HG03565 (cell line): Measurements from ENCODE around the gene TMEM52.
"Not testable (repeated sequence)": the region's sequence is repeated elsewhere in the genome, so short reads cannot be mapped to it uniquely, and the experiment has no call there.

Experiments used
- ATAC-seq: cut with Tn5 transposase; IDR thresholded peaks from one replicate; pipeline ENCODE4 v1.9.1; 2021; ENCODE audit warnings: mild to moderate bottlenecking, moderate library complexity; ENCODE audit not compliant: unreplicated experiment

Gene TMEM52

DNA sequence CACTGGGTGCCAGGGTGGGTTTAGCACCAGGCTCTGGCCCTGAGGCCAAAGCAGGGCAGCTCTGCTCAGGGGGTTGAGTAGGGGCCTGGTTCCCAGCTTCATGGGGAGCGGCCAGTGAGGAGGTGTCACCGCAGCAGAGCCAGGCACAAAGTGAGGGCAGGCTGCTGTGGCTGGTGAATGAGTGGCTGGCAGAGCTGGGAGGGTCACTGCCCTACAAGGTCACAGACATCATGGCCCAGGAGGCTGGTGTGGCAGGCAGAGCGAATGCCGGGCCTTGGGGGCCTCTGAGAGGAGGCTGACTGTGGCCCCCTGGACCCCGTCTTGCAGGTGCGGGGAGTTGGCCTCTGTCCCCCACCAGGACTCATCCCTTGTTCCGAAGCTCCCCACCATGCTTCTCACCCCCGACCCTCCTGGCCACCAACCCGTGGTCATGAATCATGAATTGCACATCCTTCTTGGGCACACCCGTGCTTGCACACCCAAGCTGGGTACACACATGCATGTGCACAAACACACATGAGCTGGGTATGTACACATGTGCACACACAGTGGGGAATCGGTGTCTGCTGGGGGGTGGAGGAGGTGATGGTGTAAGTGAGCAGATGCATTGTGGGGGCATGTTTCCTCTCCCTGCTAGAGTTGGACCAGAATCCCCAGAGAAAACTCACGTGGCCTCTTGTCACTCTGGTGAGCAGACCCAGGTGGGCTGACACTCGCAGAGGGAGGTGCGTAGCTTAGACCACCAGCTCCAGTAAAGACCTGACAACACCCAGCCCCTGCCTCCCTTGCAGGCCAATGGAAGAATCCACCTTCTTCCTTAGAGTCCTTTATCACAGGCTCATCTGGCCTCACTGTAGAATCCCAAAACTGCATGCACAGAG lies 23.4 kb downstream of the TMEM52 start:
- no peak for ATAC-seq

DNA sequence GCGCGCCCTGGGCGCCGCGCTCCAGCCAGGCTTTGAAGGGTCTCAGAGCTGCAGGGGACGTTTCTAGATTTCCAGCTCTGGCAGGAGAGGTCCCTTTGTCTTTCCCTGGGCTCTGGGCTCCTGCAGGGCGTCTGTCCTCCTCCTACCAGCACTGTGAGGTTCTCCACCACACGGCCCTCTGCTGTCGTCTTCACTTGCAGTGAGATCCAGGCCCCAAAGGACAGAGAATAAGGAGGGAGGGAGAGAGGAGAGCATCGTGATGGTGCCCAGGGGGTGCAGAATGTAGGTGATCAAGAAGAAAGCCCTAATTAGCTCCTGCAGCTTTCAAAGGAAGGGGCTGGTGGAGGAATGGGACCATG lies 24.0 kb downstream of the TMEM52 start:
- ATAC-seq = no peak

DNA sequence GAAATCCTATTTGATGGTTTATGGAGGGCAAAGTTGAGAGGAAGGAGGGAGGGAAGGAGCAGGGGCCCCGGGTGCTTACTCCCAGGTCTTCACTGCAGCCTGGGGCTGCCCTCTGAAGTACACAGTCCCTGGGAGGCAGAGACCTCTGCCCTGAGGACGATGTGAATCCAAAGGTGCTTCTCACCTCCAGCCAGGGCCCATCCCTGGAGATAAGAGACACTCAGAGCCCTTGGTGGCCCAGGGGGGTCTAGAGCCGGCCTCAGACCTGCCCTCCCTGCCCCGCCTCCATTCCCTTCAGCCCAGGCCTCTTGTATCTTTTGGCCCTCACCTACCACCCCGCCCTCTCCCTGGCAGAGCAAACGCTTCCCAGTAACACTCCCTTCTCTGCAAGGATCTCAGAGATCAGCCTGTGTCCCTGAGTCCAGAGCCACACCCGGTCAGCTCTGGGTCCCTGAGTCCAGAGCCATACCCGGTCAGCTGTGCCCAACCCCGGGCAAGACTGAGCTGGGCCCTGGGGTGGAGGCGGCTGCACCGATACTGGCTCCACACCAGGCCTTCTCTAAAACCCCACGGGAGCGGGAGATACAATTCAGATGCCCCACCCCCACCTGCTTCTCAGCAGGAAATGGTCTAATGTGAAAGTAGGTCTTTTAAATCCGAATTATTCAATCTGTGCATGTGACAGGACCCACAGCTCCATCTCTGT lies 24.6 kb downstream of the TMEM52 start:
- ATAC-seq = no peak

DNA sequence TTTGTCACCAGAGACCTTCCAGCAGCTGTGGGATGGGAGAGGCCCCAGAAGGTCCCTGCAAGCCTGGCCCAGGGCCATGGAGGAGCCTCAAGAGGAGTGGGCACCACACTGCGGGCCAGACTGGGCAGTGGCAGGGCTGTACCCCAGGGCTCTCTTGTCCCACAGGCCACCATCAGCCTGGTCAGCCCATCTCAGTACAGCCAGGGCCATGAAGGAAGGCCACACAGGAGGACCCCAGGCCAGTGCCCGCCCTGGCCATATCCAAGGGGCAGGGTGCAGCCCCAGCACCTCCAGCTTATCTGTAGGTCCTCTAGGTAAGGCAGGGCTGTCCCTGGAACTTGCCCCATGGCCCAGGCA lies 25.1 kb downstream of the TMEM52 start:
- no peak for ATAC-seq

DNA sequence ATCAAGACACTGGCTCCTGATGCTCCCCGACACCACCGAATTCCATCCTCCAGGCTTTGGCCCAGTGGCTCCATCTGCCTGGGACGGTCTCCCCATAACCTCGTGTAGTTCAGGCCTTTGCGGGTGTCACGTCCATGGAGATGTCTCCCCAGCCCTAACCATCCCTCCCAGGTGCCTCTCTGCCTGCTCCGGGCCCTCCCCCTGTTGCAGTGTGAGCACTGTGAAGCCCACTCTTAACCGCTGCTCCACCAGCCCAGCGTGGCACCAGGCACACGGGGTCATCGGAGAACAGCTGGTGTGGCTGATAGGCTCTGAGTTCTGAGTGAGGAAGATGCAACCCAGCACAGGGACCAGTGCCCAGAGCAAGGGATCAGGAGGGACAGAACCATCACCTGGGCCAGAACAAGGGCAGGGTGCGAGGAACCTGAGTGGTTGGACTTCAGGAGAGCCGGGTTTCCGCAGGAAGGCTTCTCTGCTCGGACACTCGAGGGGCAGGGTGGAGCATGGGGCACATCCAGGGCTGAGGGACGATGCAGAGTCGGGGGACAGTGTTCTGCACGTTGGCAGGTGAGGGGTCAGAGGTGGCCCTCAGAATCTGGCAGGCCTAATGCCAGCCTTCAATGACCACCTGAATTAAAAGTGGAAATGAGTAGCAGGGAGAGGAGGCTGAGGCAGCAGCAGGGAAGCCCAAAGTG lies 25.6 kb downstream of the TMEM52 start:
- no peak for ATAC-seq

DNA sequence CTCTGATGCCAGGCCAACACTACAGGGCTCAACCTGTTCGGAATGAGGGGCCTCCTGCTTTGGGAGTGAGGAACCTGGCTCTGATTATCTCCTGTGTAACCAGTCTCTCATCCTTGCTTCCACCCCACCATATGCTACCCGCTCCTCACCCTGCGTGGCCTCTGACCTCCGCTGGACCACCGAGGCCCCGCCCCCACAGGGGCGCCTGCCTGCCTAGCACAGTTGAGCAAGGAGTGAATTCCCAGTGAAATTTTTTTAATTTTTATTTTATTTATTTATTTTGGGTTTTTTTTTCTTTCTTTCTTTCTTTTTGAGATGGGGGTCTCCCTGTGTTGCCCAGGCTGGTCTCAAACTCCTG lies 26.3 kb downstream of the TMEM52 start:
- ATAC-seq = no peak

DNA sequence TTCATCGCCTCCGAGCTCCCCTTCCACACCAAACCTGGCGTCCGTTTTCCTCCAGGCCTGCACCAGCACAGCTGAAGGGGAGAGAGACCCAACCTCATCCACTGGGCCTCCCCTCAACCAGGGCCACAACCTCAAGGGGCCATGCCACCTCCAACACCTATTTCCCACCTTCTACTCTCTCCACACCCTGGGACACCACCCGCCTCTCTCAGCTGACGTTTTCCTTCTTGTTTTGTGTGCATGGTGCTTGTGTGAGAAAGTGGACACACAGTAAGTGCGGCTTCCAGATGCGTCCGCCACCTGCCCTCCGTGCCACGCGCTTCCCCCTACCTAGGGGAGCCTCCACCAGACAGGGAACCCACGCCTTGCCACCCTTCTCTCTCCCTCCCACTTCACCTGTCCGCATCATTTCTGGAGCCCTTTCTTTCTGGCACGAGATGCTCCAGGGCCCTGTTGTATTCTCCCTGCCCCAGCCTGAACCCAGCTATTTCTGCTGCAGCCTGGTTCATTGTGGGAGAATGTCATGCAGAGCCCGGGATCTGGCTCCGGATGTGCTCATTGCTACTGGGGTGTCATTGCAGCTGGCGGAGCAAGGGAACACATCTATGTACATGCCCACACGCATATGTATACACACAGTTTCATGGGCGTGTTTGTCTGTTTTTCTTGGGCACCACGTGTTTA lies 26.9 kb downstream of the TMEM52 start:
- ATAC-seq = no peak

DNA sequence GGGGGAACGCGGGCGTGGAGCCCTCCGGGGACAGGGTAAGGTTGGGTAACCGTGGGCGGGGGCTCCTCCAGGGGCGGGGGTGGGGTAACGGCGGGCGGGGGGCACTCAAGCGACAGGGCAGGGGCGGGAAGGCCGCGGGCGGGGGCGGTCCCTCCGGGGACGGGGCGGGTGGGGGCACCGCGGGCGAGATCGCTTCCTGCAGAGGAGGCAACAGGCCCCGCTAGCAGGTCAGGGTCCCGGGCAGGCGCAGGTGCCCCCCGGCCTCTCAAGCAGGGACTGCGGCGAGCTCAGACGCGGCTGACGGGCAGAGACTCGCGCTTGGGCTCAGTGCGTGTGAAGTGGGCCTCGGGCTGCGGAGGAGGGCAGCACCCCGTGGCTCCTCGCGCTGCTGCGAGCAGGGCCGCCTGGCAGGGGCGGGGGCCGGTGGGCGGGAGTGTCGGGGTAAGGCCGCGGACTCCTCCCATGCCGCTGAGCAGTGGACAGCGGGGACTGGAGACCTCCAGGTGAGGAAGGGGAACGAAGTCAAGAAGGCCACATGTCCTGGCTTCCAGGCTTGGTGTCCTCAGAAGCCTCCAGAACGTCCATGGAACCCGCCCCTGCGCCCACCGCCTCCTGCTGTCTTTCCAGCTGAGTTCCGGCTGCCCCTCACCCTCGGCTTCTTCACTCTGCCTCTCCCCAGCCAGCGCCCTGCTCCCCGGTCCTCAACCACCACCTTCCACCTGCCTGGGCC lies 27.6 kb downstream of the TMEM52 start:
- no peak for ATAC-seq

DNA sequence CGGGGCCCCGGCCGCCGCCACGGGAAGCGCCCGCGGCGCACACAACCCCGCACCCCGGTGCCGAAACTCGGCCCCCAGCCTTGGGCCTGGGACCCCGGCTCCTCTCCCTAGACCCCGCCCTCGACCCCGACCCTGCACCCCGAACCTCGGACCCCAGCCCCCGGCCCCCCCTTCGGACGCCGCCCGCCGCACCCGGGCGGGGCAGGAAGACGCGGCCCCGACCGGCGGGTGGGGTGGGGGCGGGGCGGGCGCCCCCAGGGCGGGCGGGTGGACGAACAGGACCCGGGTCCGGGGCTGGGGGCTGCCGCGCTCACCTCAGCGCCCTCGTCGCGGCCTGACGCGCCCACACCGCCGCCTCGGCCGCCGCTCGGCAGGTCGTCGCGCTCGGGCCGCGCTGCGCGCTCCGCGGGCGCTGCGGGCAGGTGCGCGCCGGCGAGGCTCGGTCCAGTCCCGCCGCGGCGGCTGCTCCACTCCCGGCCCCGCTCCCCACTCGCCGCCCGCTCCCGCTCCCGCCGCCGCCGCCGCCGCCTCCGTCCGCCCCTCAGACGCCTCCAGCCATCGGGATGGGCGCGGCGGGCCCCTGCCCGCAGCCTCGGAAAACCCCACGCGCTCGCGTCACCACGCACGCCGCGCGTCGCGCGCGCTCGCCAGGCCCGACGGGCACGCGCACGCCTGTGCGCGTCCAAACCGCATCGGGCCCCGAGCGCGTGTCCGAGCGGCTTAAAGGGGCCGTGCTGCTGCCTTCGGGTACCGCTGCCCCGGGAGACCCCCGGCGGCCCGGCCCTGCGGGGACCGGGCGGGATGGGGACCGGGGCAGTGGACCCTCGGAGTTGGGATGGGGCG lies 28.4 kb downstream of the TMEM52 start, which contains the start of gene GNB1:
Gene GNB1 (minus strand): TSS at position 582 of the 843 bp plus-strand sequence. CDS start 65,634 bp downstream, outside the sequence.
- ATAC-seq = peak; percentile 78

DNA sequence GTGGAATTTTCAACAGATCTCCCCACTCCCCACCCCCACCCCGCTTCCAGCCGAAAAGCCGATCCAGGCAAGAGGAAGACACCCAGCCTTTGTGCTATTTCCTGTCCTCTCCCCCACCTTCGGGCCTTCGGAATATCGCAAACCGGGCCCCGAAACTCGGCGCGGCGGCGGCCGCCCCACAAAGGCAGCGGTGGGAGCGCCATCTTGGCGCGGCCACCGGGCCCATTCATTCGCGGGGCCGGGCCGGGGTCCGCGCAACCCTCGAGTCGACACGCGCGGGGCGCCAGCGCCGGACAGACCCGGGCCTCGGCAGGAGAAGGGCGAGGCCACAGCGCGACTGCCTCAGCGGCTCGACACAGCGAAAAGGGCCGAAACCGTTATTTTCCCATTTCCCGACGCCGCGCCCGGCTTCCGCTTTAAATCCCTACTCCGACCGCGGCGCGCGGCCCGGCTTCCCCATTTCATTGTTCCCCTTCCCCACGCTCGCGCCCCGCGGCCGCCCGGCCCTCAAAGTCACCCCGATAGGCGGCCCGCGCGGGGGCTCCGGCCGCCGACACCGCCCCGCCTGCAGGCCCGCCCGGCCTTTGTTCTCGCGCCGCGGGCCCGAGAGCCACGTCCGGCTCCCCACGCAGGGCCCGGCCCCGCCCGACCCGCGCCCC lies 29.1 kb downstream of the TMEM52 start:
- ATAC-seq = no peak

DNA sequence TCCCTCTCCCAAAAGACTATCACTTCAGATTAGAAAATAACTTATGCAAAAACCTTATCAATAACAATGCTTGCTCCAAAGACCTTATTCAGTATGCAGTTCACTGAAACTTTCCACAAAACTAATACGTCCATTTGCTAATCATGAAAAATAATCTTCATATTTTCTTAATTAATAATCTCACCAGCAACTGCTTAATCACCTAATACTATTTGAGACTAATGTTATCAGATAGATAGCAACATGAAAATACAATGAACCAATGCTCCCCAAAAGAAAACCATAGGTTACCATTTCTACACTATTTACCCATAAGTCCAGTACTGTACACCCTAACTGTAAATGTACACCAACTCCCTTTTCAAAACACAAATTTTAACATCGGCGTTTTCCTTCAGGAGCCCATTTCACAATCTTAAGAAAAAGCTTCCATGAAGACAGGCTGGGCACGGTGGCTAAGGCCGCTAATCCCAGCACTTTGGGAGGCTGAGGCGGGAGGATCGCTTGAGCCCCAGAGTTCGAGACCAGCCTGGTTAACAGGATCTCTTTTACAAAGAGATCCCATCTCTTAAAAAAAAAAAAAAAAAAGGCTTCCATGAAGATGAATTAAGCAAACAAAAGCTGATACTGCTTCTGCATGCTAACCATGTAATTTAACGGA lies 29.9 kb downstream of the TMEM52 start:
- ATAC-seq = no peak

DNA sequence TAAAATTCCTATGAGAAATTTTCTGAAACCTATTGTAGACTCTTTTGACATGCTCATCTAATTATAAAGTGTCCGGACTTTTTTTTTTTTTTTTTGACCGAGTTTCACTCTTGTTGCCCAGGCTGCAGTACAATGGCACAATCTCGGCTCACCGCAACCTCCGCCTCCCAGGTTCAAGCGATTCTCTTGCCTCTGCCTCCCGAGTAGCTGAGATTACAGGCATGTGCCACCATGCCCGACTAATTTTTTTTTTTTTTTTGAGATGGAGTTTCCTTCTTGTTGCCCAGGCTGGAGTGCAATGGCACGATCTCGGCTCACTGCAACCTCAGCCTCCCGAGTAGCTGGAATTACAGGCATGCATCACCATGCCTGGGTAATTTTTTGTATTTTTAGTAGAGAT lies 35.2 kb downstream of the TMEM52 start:
- not testable (repeated sequence) for ATAC-seq

DNA sequence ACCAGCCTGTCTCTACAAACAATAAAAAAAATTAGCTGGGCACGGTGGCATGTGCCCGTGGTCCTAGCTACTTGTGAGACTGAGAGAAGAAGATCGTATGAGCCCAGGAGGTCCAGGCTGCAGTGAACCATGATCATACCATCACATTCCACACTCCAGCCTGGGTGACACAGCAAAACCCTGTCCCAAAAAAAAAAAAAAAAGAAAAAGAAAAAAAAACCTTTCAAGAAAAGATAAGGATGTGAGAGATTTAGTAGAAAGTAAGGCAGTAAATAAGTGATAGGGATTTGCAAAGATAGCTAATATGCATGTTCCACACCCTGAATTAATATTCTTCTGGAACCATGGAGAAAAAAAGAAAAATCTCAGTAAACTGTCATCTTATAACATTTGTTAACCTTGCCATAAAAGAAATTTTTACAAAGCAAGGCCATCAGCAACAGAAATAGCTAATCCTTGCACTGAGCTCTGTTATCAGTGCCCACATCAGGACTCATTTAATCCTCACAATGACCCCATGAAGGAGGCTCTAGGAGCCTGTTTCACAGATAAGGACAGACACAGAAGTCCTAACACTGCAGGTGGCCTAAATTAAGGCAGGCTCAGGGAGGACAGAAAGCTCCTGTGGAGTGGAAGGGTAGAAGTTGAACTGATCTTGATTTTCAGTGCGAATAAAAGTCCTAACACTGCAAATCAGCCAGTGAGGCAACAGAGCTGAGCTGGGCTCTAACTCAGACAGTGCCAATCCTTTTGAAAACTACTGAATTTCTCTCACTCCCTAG lies 35.8 kb downstream of the TMEM52 start:
- ATAC-seq = no peak

DNA sequence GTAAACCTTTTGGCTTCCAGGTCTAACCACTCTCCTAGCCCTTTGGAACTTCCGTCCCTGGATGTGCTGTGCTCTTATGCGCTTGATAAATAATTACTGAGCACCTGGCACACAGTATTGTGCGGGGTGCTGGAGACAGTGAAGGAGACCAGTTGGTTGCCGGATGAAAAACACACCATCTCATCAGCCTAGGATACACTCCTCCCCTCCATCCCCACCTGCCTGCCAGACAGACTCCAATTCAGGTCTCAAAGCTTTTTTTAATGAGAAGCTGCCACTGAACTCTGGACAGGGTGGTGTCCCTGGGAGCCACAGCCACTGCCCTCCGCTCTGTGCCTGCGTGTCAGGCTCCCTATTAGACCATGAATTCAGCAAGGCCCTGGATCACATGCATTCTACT lies 37.4 kb downstream of the TMEM52 start:
- ATAC-seq = no peak

DNA sequence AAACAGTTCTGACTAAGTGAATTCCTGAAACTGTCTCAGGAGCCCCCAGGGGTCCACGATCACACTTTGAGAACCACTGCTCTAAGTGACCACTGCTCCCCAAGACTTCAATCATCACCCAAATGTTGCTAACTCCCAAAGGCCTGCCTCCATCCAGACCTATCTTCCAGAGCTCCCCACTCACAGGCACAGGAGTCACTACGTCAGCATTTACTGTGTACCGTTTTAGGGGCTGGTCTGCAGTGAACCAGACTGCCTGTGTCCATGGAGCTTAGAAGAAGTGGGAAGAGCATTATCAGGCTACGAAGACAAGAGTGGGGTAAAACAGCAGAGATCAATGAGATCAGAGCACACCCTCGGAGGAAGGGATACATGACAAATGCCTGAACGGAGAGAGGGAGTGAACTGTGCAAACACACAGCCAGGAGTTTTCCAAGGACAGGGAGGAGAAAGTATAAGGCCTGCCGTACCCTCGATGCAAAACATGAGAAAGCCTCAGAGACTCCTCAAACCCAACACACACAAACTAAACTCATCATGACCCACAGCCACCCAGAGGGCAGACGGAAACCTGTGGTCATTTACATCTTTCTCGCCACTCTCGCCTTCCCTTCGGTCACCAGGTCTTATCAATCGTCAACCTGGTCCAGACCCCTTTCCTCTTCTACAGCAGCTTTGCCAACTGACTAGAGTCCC lies 38.3 kb downstream of the TMEM52 start:
- no peak for ATAC-seq

DNA sequence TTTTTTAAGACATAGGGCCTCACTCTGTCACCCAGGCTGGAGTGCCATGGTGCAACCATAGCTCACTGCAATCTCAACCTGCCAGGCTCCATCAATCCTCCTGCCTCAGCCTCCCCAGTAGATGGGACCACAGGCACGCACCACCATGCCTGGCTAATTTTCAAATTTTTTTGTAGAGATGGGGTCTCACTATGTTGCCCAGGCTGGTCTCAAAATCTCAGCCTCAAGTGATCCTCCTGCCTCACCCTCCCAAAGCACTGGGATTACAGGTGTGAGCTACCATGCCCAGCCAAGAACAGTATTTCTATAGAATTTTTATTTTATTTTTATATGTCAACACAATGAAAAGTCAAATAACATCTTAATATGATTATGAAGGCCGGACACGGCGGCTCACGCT lies 39.1 kb downstream of the TMEM52 start:
- ATAC-seq = no peak

DNA sequence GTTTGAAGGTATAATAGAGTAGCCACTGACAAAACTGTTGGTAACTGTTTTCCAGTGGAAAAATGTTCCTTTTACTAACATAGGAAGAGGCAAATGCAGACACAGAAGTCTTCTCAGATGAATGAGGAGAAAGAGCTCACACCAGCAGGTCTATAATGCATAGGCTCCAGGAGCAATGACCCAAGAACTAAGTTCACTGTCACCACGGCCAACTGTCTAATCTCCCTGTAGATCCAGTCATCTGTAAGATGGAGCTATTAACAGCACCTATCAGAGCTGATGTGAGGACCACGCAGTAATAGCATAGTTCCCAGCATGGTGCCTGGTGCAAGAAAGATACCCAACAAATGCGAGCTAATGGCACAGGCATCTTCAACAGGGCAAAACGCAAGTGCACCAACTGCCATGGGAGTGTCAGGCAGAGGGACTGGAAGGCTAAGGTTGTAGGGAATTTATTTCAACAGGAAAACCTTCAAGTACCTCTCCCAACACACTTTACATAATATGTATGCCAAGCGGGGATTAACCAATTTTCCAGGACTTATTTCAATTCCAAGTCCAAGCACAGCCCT lies 41.1 kb downstream of the TMEM52 start:
- ATAC-seq = no peak
